ENCODE results near the gene ZNF143. TPM values are rescaled to one million over a fixed set of nuclear protein-coding genes. Genes with fewer than 3 reads are reported as not detected.
A peak's percentile ranks its signal among the peaks of the same experiment; 100 is the strongest.

ZNF143 gene
- total and polyA plus RNA-seq, 2 of the 13 experiments (the other 11 are each of a cell fraction or from before 2014, with no cell fraction given): 22.4 to 35.6 TPM

DNA sequence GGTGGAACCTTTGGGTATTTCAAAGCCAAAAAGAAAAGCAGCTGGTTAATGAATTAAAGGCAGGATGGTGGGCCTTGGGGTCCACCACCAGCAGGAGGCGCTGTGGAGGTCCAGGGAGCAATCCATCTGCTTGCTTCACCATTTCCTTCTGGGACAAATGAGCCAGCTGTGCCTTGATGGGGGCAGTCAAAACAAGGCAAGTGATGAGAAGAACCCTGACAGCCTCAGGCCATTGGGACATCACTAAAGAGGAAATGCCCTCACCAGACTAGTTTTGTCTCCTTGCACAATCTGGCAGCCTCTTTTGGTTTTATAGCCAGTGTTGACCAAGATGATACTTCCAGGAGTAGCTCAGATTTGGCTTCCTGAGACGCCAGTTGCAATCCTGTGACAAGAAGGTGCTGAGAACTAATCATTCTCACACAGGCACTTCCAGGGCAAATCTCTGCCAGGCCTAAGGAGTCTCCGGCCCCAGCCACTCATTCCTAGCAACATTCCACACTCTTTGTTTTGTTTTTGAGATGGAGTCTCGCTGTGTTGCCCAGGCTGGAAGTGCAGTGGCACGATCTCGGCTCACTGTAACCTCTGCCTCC lies 74.5 kb downstream of the ZNF143 start:
- no peaks in the 10 kb centered on the region for H3K27me3 ChIP-seq (ENCODE audit: control insufficient read depth in 1 of 2, insufficient read depth in 2 of 2, low read length in 2 of 2)
- no peaks in the 10 kb centered on the region for H4K20me1 ChIP-seq (ENCODE audit: insufficient read depth, low read length)
- POLR2A ChIA-PET: interaction anchor here (0.7 to 3.2 kb wide), 10 partner anchors 16 to 78 kb away, joined by 3 to 25 read pairs (median 6); partner anchors contain the start of genes WEE1 and ZNF143
- 76% methylated on average over 6 of the region's 6 CpGs for WGBS (ENCODE audit: low lambda C conversion rate)
- no peaks in the 10 kb centered on the region for H3K79me2 ChIP-seq (ENCODE audit: insufficient read depth, low read length)
- intact Hi-C loops (cut with micrococcal nuclease; ENCODE audit: unreplicated experiment): loop anchor here (2.0 kb wide), 2 partner anchors 34 to 78 kb away; no protein-coding TSS in a partner anchor
- FAIRE-seq (peak; percentile 81), DNase-seq (ENCODE audit: low spot score) (peak; percentile 51), ATAC-seq (peak; percentile 68)
- in situ Hi-C loops (cut with HindIII; ENCODE audit: extremely low pct_ligation_motif_present, low pct_unique_long_range_greater_than_20kb): no loop called here
- H3K9me3 ChIP-seq (ENCODE audit: low read length): no peaks in the 10 kb centered on the region
- no TSS peak for BruUV-seq (replicated peaks)
- peak overlapping the region; percentile 74 for H3K4me2 ChIP-seq (ENCODE audit: low read depth, low read length)
- H2AFZ ChIP-seq (ENCODE audit: low read length): no peak overlapping the region
- peak overlapping the region in 1 of 3 experiments; percentile 17; a peak in 1 of 6 replicates for H3K4me3 ChIP-seq (replicated peaks in 1 of 3; ENCODE audit: insufficient read depth in 1 of 3, low read depth in 2 of 3, low read length in 3 of 3)
- no peak overlapping the region for H3K27ac ChIP-seq (ENCODE audit: extremely low read length, insufficient read depth, low read length)
- peaks cover 48% of the 10 kb centered on the region for H3K4me1 ChIP-seq (ENCODE audit: insufficient read depth, low read length)
- no peaks in the 10 kb centered on the region for H3K36me3 ChIP-seq (replicated peaks in 1 of 2; ENCODE audit: control insufficient read depth in 1 of 2, insufficient read depth in 2 of 2, low read length in 2 of 2)
- CTCF ChIA-PET (ENCODE audit: low intra/inter-chr PET ratio, low total read pairs): interaction anchor here (1.4 kb wide), 1 partner anchor 78 kb away, joined by 19 read pairs; no protein-coding TSS in a partner anchor
- H3K9ac ChIP-seq (ENCODE audit: insufficient read depth, low read depth, low read length): peak overlapping the region; percentile 45; the same call in 1 of the 2 replicates
- TF ChIP-seq ETV6 (CRISPR knock-in tag; conservative IDR thresholded peaks at IDR 0.05) (no peak), ZFX (CRISPR knock-in tag; IDR thresholded peaks at IDR 0.05; ENCODE audit: low read depth) (peak; percentile 31; the same call in 1 of the 2 replicates), ZNF124 (CRISPR knock-in tag; IDR thresholded peaks at IDR 0.05) (0 out of 2 replicates have a peak, but pooled peaks have one; percentile 43), GZF1 (CRISPR knock-in tag; IDR thresholded peaks at IDR 0.05) (no peak), KDM5A (IDR thresholded peaks at IDR 0.05; ENCODE audit: borderline replicate concordance, low read length) (no peak), CEBPG (CRISPR knock-in tag; IDR thresholded peaks at IDR 0.05) (peak; percentile 40; the same call in 1 of the 2 replicates), ZNF574 (CRISPR knock-in tag; IDR thresholded peaks at IDR 0.05) (0 out of 2 replicates have a peak, but pooled peaks have one; percentile 40), HOXA3 (CRISPR knock-in tag; IDR thresholded peaks at IDR 0.05) (0 out of 2 replicates have a peak, but pooled peaks have one; percentile 27), ELF3 (CRISPR knock-in tag; IDR thresholded peaks at IDR 0.05) (peak; percentile 41; the same call in 1 of the 2 replicates), STAG1 (CRISPR knock-in tag; IDR thresholded peaks at IDR 0.05) (peak; percentile 75), RNF2 (conservative IDR thresholded peaks at IDR 0.05; ENCODE audit: low read depth) (no peak), ZNF678 (CRISPR knock-in tag; IDR thresholded peaks at IDR 0.05) (no peak), MED1 (CRISPR knock-in tag; IDR thresholded peaks at IDR 0.05) (no peak; the same call in 1 of the 2 replicates), SMC3 (IDR thresholded peaks at IDR 0.05; ENCODE audit: low read length) (peak; percentile 89), ZNF512B (CRISPR knock-in tag; IDR thresholded peaks at IDR 0.05; ENCODE audit: borderline replicate concordance) (no peak), KDM2A (CRISPR knock-in tag; IDR thresholded peaks at IDR 0.05; ENCODE audit: borderline replicate concordance, low read depth) (peak; percentile 30; the same call in 1 of the 2 replicates), FOSL2 (CRISPR knock-in tag; IDR thresholded peaks at IDR 0.05) (peak; percentile 59; the same call in 1 of the 2 replicates), ZNF788 (CRISPR knock-in tag; IDR thresholded peaks at IDR 0.05; ENCODE audit: borderline replicate concordance) (no peak), SALL1 (CRISPR knock-in tag; IDR thresholded peaks at IDR 0.05) (peak; percentile 49; the same call in 1 of the 2 replicates), ZNF644 (CRISPR knock-in tag; IDR thresholded peaks at IDR 0.05; ENCODE audit: low read depth) (0 out of 2 replicates have a peak, but pooled peaks have one; percentile 26)
